BJ (cell line): ENCODE results near the gene PCDH1. TPM values are rescaled to one million over a fixed set of nuclear protein-coding genes. Genes with fewer than 3 reads are reported as not detected.
"Not testable (repeated sequence)": the region's sequence is repeated elsewhere in the genome, so short reads cannot be mapped to it uniquely, and the experiment has no call there.

Source experiments
- CTCF ChIA-PET: fragments of 350-600 bp; formaldehyde crosslinking; extraction: SDS; loops from one replicate; lab custom pipeline; 2021; ENCODE audit warnings: antibody characterized with exemption, inconsistent platforms; lab: Yijun Ruan, JAX
- POLR2A ChIA-PET: fragments of 300-600 bp; sonication (Branson Sonifier 250); formaldehyde crosslinking; extraction: SDS; loops from one replicate; lab custom pipeline; 2021; ENCODE audit warnings: antibody characterized with exemption; lab: Charles Lee
- DNase-seq: peaks from one replicate; pipeline ENCODE4 v3.0.0-alpha.2; 2011; ENCODE audit warnings: low read depth
- H3K27me3 ChIP-seq: 2 replicates; pipeline ENCODE4 v1.6.0; 2011; ENCODE audit warnings: low read length; ENCODE audit not compliant: control insufficient read depth, insufficient read depth
- H3K36me3 ChIP-seq: 2 replicates; pipeline ENCODE4 v1.5.1; 2011; ENCODE audit warnings: low read length; ENCODE audit not compliant: control insufficient read depth, insufficient read depth
- H3K4me3 ChIP-seq: 2 replicates; pipeline ENCODE4 v1.5.1; 2011; ENCODE audit warnings: low read depth, mild to moderate bottlenecking, control low read depth, low read length
- CTCF ChIP-seq: IDR thresholded peaks from 2 replicates; pipeline ENCODE4 v1.5.1; 2011; ENCODE audit warnings: low read depth, mild to moderate bottlenecking, control low read depth, inconsistent platforms, low read length, moderate library complexity; ENCODE audit not compliant: insufficient read depth
- polyA minus RNA-seq: library from RNA; depleted of rRNA, polyadenylated mRNA; stranded (reverse); fragments of >200 nt; gene quantifications from 2 replicates; pipeline ENCODE4 v1.2.3, GENCODE V29; 2011; rRNA and poly(A)+ RNA removed
- polyA plus RNA-seq: library from polyadenylated mRNA; depleted of rRNA; stranded (reverse); fragments of >200 nt; gene quantifications from 2 replicates; pipeline ENCODE4 v1.2.3, GENCODE V29; 2011; rRNA removed

PCDH1 gene
- polyA plus RNA-seq (0.91 and 2.1 TPM in 2 replicates), polyA minus RNA-seq (3.3 and 3.4 TPM in 2 replicates)

DNA sequence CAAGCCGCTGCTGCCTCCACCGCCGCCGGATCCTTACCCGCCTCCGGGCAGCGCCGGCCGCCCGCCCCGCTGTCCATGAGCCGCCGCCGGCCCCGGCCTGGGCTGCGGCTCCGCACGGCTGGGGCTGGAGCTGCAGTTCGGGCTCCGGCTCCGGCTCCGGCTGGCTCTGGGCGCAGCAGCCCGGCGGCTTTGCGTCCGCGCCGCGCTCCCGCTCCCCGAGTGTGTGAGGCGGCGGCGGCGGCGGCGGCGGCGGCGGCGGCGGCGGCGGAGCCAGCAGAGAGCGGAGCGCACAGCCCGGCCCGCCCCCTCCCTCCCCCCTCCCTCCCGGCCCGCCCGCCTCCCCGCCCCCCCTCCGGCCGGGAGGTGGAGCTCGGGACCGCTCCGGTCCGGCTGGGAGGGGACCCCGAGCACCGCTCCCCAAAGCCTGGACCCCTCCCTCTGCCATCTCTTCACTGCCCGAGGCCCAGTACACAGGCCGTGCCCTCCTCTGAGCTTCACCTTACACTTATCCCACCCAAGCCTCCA, at the start of gene PCDH1:
TSS of gene PCDH1 (minus strand) at position 225 of the 525 bp plus-strand sequence. CDS start at position 77, 148 bp downstream.
- TF ChIP-seq CTCF = no peak
- ChIA-PET CTCF (interaction anchor here (0.9 to 11.6 kb wide), 45 partner anchors 8 to 223 kb away, joined by 3 to 341 read pairs (median 8); partner anchors contain the start of genes ARAP3, DELE1 and PCDH12), POLR2A (interaction anchor here (0.6 kb wide), 1 partner anchor 125 kb away, joined by 3 read pairs; no protein-coding TSS in a partner anchor)
- H3K36me3 ChIP-seq = no peaks in the 10 kb centered on the region
- peaks cover 60% of the 10 kb centered on the region for H3K27me3 ChIP-seq
- no peak for DNase-seq
- peak within 1 kb of the TSS; percentile 27 for H3K4me3 ChIP-seq

DNA sequence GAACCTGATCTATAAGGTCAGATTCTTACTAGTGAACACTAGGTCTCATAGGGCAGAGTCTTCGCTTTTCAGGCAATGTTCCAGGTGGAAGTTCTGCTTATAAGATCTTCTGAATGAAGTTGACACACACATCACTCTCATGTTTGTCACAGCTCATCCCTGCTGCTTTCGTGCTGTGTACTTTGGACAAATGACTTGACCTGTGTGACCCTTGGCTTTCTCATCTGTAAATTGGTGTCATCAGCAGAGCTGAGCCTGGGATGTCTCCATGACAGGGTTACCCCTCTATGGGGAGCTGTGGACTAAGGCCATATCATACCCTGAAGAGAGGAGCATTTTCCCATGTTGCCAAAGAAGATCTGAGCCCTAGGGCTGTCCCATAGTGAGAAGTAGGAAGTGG, 48.2 kb upstream of the PCDH1 start:
- Histone ChIP-seq H3K27me3 (no peaks in the 10 kb centered on the region), H3K4me3 (no peak overlapping the region), H3K36me3 (peaks cover 27% of the 10 kb centered on the region)
- ChIA-PET CTCF (interaction anchor here (0.8 to 1.2 kb wide), 3 partner anchors 28 to 259 kb away, joined by 3 read pairs; no protein-coding TSS in a partner anchor), POLR2A (no interaction called here)
- no peak for DNase-seq
- no peak for TF ChIP-seq CTCF

DNA sequence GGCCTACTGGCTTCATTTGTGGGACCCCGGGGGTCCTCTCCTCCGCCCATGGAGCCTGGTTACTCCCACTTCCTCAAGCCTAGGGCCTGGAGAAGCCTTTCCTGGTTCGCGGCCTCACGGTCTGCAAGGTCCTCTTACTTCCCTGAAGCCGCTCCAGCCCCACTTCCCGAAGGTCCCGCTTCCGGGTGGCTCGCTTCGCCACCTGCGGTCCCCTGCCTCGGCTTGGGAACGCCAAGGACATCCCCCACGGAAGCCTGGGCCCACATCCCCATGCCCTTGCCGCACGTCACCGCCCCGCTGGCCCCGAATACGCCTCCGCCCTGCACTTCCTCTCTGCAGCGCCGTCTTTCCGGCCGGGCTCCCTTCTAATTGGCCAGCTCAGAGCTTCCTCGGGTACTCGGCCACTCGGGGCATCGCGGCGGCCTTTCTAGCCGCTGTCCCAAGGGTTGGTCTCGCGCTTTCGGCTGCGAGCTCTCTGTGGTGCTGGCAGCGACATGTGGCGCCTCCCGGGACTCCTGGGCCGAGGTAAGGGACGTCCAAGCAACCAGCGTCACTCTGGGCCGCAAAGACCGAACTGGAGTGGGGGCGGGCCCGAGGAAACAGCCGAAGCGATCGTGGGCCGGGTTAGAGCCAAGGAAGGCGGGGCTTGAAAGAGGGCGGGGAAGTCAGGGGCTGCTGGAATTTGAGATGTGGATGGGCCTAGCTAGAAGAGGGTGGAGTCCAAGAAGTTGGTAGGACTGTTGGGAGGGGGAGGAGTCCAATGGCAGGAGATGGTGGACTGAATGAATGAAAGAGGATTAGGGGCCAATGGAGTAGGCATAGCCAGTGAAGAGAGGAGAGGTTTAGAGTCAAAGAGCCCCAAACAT, 45.5 kb upstream of the PCDH1 start, which contains the start of gene DELE1:
TSS of gene DELE1 (plus strand) at position 424 of the 866 bp plus-strand sequence. CDS start at position 495, 71 bp downstream.
- peak; percentile 62 for DNase-seq
- POLR2A ChIA-PET = interaction anchor here (0.6 to 1.5 kb wide), 3 partner anchors 10 to 74 kb away, joined by 3 to 12 read pairs (median 4); no protein-coding TSS in a partner anchor
- Histone ChIP-seq H3K4me3 (peak within 1 kb of the TSS; percentile 65), H3K36me3 (peaks cover 17% of the 10 kb centered on the region), H3K27me3 (no peaks in the 10 kb centered on the region)
- CTCF ChIA-PET = interaction anchor here (0.7 to 4.2 kb wide), 8 partner anchors 10 to 790 kb away, joined by 3 to 23 read pairs (median 8); partner anchors contain the start of genes PCDH1 and RNF14
- no peak for TF ChIP-seq CTCF

DNA sequence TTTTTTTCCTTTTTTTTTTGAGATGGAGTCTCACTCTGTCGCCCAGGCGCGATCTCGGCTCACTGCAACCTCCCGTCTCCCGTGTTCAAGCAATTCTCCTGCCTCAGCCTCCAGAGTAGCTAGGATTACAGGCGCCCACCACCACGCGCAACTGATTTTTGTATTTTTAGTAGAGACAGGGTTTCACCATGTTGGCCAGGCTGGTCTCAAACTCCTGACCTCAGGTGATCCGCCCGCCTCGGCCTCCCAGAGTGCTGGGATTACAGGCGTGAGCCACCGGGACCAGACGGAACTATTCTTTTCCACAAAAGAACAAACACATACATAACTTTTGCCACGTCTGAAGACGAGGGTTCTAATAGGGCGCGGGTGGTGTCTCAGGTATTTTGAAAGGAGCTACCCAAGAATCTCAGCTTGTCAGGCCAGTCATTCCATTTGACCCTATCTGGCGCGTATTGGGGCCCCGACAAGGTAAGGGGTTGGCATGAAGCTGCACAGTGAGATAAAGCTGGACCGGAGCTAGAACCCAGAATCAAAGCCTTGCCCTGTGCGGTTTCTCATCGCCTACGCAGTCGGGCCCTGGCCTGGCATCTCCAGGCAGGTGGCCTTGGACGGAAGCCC, 44.7 kb upstream of the PCDH1 start:
- POLR2A ChIA-PET = interaction anchor here (0.6 to 1.5 kb wide), 3 partner anchors 9 to 74 kb away, joined by 3 to 12 read pairs (median 4); no protein-coding TSS in a partner anchor

GRCh38 chr5:141920771-141921170, 42.6 kb upstream of the PCDH1 start:
- Histone ChIP-seq H3K36me3 (0 out of 2 replicates have a peak, but pooled peaks cover 2% of the 10 kb centered on the region), H3K27me3 (peaks cover 4% of the 10 kb centered on the region; the same call in 1 of the 2 replicates), H3K4me3 (no peak overlapping the region)
- no peak for TF ChIP-seq CTCF
- CTCF ChIA-PET = interaction anchor here (1.3 to 4.2 kb wide), 4 partner anchors 12 to 42 kb away, joined by 5 to 23 read pairs (median 7); partner anchors contain the start of gene PCDH1
- POLR2A ChIA-PET = no interaction called here
- DNase-seq = no peak

More for the DNA sequence above, 44.7 kb upstream of the PCDH1 start:
- CTCF ChIA-PET = interaction anchor here (0.6 to 4.2 kb wide), 9 partner anchors 9 to 790 kb away, joined by 3 to 23 read pairs (median 4); partner anchors contain the start of genes PCDH1 and RNF14
- not testable (repeated sequence) for DNase-seq, H3K36me3 ChIP-seq, H3K27me3 ChIP-seq
- H3K4me3 ChIP-seq = peak overlapping the region; percentile 65
